CD4-positive, alpha-beta T cell (primary cell): ENCODE results near the gene STX8. TPM values are rescaled to one million over a fixed set of nuclear protein-coding genes. Genes with fewer than 3 reads are reported as not detected.

Source experiments
- ATAC-seq: fragments of 200-7000 bp; cut with Tn5 transposase; one replicate; pipeline ENCODE4 v1.10.0; 2022; ENCODE audit warnings: mild to moderate bottlenecking; ENCODE audit not compliant: poor library complexity
- CTCF ChIA-PET: fragments of 350-600 bp; sonication (Branson Sonifier 250); formaldehyde crosslinking; loops from one replicate; lab custom pipeline; 2021; ENCODE audit warnings: antibody characterized with exemption, inconsistent platforms; lab: Charles Lee
- POLR2A ChIA-PET: fragments of 350-600 bp; sonication (Branson Sonifier 250); formaldehyde crosslinking; loops from one replicate; lab custom pipeline; 2021; ENCODE audit warnings: antibody characterized with exemption, inconsistent platforms; lab: Charles Lee
- DNase-seq, 14 experiments: peaks; one replicate each; pipeline ENCODE4 v3.0.0-alpha.2; 2013 to 2020; ENCODE audit warnings: mixed read lengths in 2 of 14
- H3K27ac ChIP-seq, 2 donors: one replicate each; pipeline versions ENCODE4 v1.5.1 to v1.7.0; 2013; ENCODE audit warnings: low read length in 2 of 2, low read depth in 1 of 2, mild to moderate bottlenecking in 1 of 2
- H3K27me3 ChIP-seq, 2 experiments: 1 replicate in 1 of 2; 2 replicates in 1 of 2; pipeline versions ENCODE4 v1.6.1 to v1.7.0; 2013; ENCODE audit warnings: low read length in 2 of 2, control low read depth in 1 of 2, mild to moderate bottlenecking in 1 of 2, moderate library complexity in 1 of 2; ENCODE audit not compliant: insufficient read depth in 2 of 2, control insufficient read depth in 1 of 2
- H3K36me3 ChIP-seq: one replicate; pipeline ENCODE4 v1.6.1; 2013; ENCODE audit warnings: low read length, control low read depth; ENCODE audit not compliant: insufficient read depth
- H3K4me1 ChIP-seq: one replicate; pipeline ENCODE4 v1.6.1; 2013; ENCODE audit warnings: low read length, control low read depth; ENCODE audit not compliant: insufficient read depth
- H3K4me3 ChIP-seq: one replicate; pipeline ENCODE4 v1.5.1; 2013; ENCODE audit warnings: mild to moderate bottlenecking, low read length, moderate library complexity
- H3K9me3 ChIP-seq, 2 experiments: 1 replicate in 1 of 2; 2 replicates in 1 of 2; pipeline versions ENCODE4 v1.6.1 to v1.7.0; 2013; ENCODE audit warnings: low read length in 2 of 2, mild to moderate bottlenecking in 2 of 2, control low read depth in 1 of 2, moderate library complexity in 1 of 2; ENCODE audit not compliant: control insufficient read depth in 1 of 2, insufficient read depth in 1 of 2
- H3K27ac Mint-ChIP-seq: one replicate; pipeline ENCODE4 v1.8.0; 2020; ENCODE audit warnings: mixed read lengths
- H3K27me3 Mint-ChIP-seq: one replicate; pipeline ENCODE4 v1.8.0; 2021; ENCODE audit warnings: mixed read lengths
- H3K36me3 Mint-ChIP-seq: one replicate; pipeline ENCODE4 v1.8.0; 2021; ENCODE audit warnings: low read depth, mixed read lengths
- H3K4me1 Mint-ChIP-seq: one replicate; pipeline ENCODE4 v1.8.0; 2021; ENCODE audit warnings: low read depth, mixed read lengths
- H3K4me3 Mint-ChIP-seq: one replicate; pipeline ENCODE4 v1.8.0; 2020; ENCODE audit warnings: mild to moderate bottlenecking, mixed read lengths
- H3K9me3 Mint-ChIP-seq: one replicate; pipeline ENCODE4 v1.8.0; 2020; ENCODE audit warnings: mixed read lengths
- intact Hi-C, 2 experiments: fragments of 100-400 bp; cut with DNase I in 1 of 2; cut with micrococcal nuclease in 1 of 2; formaldehyde crosslinking; loops; one replicate each; pipeline versions ENCODE4 v1.15.1 to v1.9.0; 2023 to 2025; cut with DNase I, micrococcal nuclease
- total RNA-seq, 174 experiments: library from RNA in 2 of 174; stranded (reverse) in 2 of 174; gene quantifications; one replicate each; pipeline ENCODE4 v1.2.3 and lab custom pipeline; 2021 to 2026
- TF ChIP-seq, protein P1 (sequence below): fragments of 200-600 bp; IDR thresholded peaks from one replicate; pipeline ENCODE4 v1.8.0; 2022; ENCODE audit warnings: antibody characterized with exemption, mild to moderate bottlenecking

The STX8 gene
- total RNA-seq, 2 experiments from 2014 or later, result 52.2 to 63.2 TPM

GRCh38 chr17:9414471-9414870, 161.1 kb downstream of the STX8 start:
- ChIA-PET POLR2A (no interaction called here), CTCF (interaction anchor here (0.7 kb wide), 1 partner anchor 1704 kb away, joined by 3 read pairs; no protein-coding TSS in a partner anchor)
- Mint-ChIP-seq H3K27me3 (no peaks in the 10 kb centered on the region), H3K4me3 (no peak overlapping the region), H3K9me3 (no peaks in the 10 kb centered on the region), H3K4me1 (no peaks in the 10 kb centered on the region), H3K36me3 (peaks cover 9% of the 10 kb centered on the region), H3K27ac (no peak overlapping the region)
- TF ChIP-seq, protein P1, sequence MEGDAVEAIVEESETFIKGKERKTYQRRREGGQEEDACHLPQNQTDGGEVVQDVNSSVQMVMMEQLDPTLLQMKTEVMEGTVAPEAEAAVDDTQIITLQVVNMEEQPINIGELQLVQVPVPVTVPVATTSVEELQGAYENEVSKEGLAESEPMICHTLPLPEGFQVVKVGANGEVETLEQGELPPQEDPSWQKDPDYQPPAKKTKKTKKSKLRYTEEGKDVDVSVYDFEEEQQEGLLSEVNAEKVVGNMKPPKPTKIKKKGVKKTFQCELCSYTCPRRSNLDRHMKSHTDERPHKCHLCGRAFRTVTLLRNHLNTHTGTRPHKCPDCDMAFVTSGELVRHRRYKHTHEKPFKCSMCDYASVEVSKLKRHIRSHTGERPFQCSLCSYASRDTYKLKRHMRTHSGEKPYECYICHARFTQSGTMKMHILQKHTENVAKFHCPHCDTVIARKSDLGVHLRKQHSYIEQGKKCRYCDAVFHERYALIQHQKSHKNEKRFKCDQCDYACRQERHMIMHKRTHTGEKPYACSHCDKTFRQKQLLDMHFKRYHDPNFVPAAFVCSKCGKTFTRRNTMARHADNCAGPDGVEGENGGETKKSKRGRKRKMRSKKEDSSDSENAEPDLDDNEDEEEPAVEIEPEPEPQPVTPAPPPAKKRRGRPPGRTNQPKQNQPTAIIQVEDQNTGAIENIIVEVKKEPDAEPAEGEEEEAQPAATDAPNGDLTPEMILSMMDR, result no peak
- no peaks in the 10 kb centered on the region for H3K36me3 ChIP-seq
- no peak overlapping the region for H3K27ac ChIP-seq
- no peaks in the 10 kb centered on the region for H3K9me3 ChIP-seq
- ATAC-seq, result no peak
- H3K4me3 ChIP-seq, result no peak overlapping the region
- H3K4me1 ChIP-seq, result no peaks in the 10 kb centered on the region
- H3K27me3 ChIP-seq, result no peaks in the 10 kb centered on the region
- DNase-seq, result no peak
- intact Hi-C loops, result no loop called here

DNA sequence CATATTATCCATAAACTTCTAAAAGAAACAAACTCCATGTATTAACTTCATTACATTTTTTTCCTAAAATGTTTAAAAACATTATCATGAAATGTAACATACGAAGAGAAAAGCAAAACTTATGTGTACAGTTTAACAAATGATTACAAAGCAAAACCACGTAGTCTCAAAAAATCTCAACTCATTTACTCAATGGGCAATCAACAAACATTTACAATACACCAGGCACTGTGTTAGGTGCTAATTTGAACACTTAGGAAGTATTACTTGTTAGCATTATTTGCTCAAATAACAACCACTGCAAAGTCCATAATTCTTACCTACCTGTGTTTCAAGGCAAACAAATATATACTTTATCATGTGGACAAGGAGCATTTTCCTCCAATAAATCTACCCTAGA, 164.9 kb downstream of the STX8 start:
- ChIA-PET CTCF (no interaction called here), POLR2A (no interaction called here)
- Mint-ChIP-seq H3K36me3 (no peaks in the 10 kb centered on the region), H3K27ac (no peak overlapping the region), H3K4me3 (no peak overlapping the region), H3K4me1 (no peaks in the 10 kb centered on the region), H3K27me3 (no peaks in the 10 kb centered on the region), H3K9me3 (no peaks in the 10 kb centered on the region)
- intact Hi-C loops, result no loop called here
- Histone ChIP-seq H3K4me3 (no peak overlapping the region), H3K9me3 (no peaks in the 10 kb centered on the region), H3K27me3 (no peaks in the 10 kb centered on the region), H3K27ac (no peak overlapping the region), H3K36me3 (no peaks in the 10 kb centered on the region), H3K4me1 (no peaks in the 10 kb centered on the region)
- ATAC-seq, result no peak
- TF ChIP-seq, protein P1, result no peak
- DNase-seq, result no peak

DNA sequence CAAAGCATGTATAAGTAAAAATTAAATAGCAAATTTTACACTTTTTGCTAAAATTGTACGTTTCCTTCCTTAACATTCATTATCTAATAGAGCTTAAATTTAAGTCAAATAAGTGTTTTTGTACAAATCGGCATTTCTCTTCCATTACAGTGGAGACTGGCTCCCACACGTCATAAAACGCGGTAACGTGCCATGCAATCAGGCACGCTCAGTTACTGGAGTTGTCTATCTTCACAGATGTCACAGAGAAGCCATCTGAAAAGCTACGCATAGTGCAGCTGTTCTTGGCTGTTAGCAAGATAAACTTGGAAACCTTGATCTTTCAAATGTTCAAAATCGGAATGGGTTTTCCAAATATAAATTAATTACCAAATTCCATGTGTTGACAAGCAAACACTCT, 165.3 kb downstream of the STX8 start:
- ATAC-seq (no peak), DNase-seq (no peak)
- TF ChIP-seq, protein P1, result no peak
- ChIA-PET CTCF (no interaction called here), POLR2A (no interaction called here)
- intact Hi-C loops, result no loop called here
- no peak overlapping the region for H3K27ac ChIP-seq
- no peaks in the 10 kb centered on the region for H3K36me3 ChIP-seq
- no peaks in the 10 kb centered on the region for H3K36me3 Mint-ChIP-seq
- H3K4me1 Mint-ChIP-seq, result no peaks in the 10 kb centered on the region
- H3K27ac Mint-ChIP-seq, result no peak overlapping the region
- H3K27me3 ChIP-seq, result no peaks in the 10 kb centered on the region
- H3K4me3 ChIP-seq, result no peak overlapping the region
- no peaks in the 10 kb centered on the region for H3K9me3 ChIP-seq
- no peaks in the 10 kb centered on the region for H3K9me3 Mint-ChIP-seq
- H3K4me1 ChIP-seq, result no peaks in the 10 kb centered on the region
- no peak overlapping the region for H3K4me3 Mint-ChIP-seq
- no peaks in the 10 kb centered on the region for H3K27me3 Mint-ChIP-seq
